HCT116 (cell line): Measurements from ENCODE around the gene RHBDD3. TPM values are rescaled to one million over a fixed set of nuclear protein-coding genes. Genes with fewer than 3 reads are reported as not detected.

Source experiments
- ATAC-seq: fragments of 200-7000 bp; cut with Tn5 transposase; 2 replicates; pipeline ENCODE4 v1.9.1; 2020; ENCODE audit warnings: mild to moderate bottlenecking, moderate library complexity
- BruUV-seq: library from RNA; stranded (reverse); fragments of 400-500 nt; replicated peaks from 2 replicates; lab custom pipeline; 2021; lab: Mats Ljungman, UMichigan
- CTCF ChIA-PET: fragments of 300-600 bp; sonication (Branson Sonifier 250); formaldehyde crosslinking; loops from one replicate; lab custom pipeline; 2021; ENCODE audit warnings: antibody characterized with exemption; lab: Charles Lee
- POLR2A ChIA-PET: fragments of 300-600, 350-600 bp; sonication (Branson Sonifier 250); formaldehyde crosslinking; loops from one replicate; lab custom pipeline; 2021; ENCODE audit warnings: antibody characterized with exemption; lab: Charles Lee
- RAD21 ChIA-PET, 2 experiments: fragments of 300-600 bp; sonication (Branson Sonifier 250); formaldehyde crosslinking; loops; one replicate each; lab custom pipeline; 2023; ENCODE audit warnings: low total read pairs in 2 of 2; ENCODE audit not compliant: uncharacterized antibody in 2 of 2, unreplicated experiment in 2 of 2, low non-redundant PET in 1 of 2; lab: Charles Lee
- DNase-seq: peaks from one replicate; pipeline ENCODE4 v3.0.0-alpha.2; 2010; ENCODE audit warnings: low read depth, low spot score
- H2AFZ ChIP-seq: fragments of 200-600 bp; shearing (Covaris generic), sonication (generic); 2 replicates; pipeline ENCODE4 v1.6.1; 2017; ENCODE audit warnings: low read depth, mixed run types, mixed read lengths, antibody characterized with exemption, low read length; ENCODE audit not compliant: poor library complexity, severe bottlenecking
- H3K27ac ChIP-seq: 2 replicates; pipeline ENCODE4 v1.5.1; 2012; ENCODE audit warnings: low read depth, low read length
- H3K27me3 ChIP-seq: fragments of 200-600 bp; sonication (generic); 2 replicates; pipeline ENCODE4 v1.6.1; 2016; ENCODE audit warnings: mixed run types, low read length, mixed read lengths; ENCODE audit not compliant: insufficient read depth
- H3K36me3 ChIP-seq, 2 experiments: fragments of 200-500 bp in 1 of 2; fragments of 200-600 bp in 1 of 2; sonication (Bioruptor generic) in 1 of 2; sonication (generic) in 1 of 2; 2 replicates each; pipeline versions ENCODE4 v1.5.1 to v1.6.1; 2014 to 2016; ENCODE audit warnings: low read length in 2 of 2, inconsistent platforms in 1 of 2, mixed read lengths in 1 of 2, mixed run types in 1 of 2; ENCODE audit not compliant: insufficient read depth in 2 of 2, control insufficient read depth in 1 of 2
- H3K4me1 ChIP-seq, 2 experiments: fragments of 200-600 bp in 1 of 2; sonication (generic) in 1 of 2; 2 replicates each; pipeline versions ENCODE4 v1.5.1 to v1.6.1; 2012 to 2017; ENCODE audit warnings: low read length in 2 of 2, inconsistent platforms in 1 of 2, mild to moderate bottlenecking in 1 of 2, mixed read lengths in 1 of 2, mixed run types in 1 of 2, moderate library complexity in 1 of 2; ENCODE audit not compliant: insufficient read depth in 2 of 2, control insufficient read depth in 1 of 2
- H3K4me2 ChIP-seq: fragments of 200-600 bp; sonication (generic); 2 replicates; pipeline ENCODE4 v1.6.1; 2017; ENCODE audit warnings: mixed run types, low read length, mixed read lengths
- H3K4me3 ChIP-seq, 2 experiments: fragments of 200-600 bp in 1 of 2; sonication (generic) in 1 of 2; replicated peaks in 1 of 2; 2 replicates each; pipeline ENCODE4 v1.5.1; 2011 to 2016; ENCODE audit warnings: low read length in 2 of 2, control low read depth in 1 of 2, low read depth in 1 of 2, mild to moderate bottlenecking in 1 of 2, mixed read lengths in 1 of 2, mixed run types in 1 of 2
- H3K79me2 ChIP-seq: fragments of 200-600 bp; sonication (generic); 2 replicates; pipeline ENCODE4 v1.6.1; 2017; ENCODE audit warnings: mild to moderate bottlenecking, mixed run types, low read length, moderate library complexity, mixed read lengths; ENCODE audit not compliant: insufficient read depth
- H3K9ac ChIP-seq: fragments of 200-600 bp; sonication (generic); 2 replicates; pipeline ENCODE4 v1.6.1; 2016; ENCODE audit warnings: low read length, mixed read lengths
- H3K9me2 ChIP-seq: fragments of 200-600 bp; sonication (generic), shearing (Covaris generic); 2 replicates; pipeline ENCODE4 v1.6.1; 2017; ENCODE audit warnings: mixed run types, mild to moderate bottlenecking, moderate library complexity; ENCODE audit not compliant: insufficient read depth
- H3K9me3 ChIP-seq, 2 experiments: fragments of 200-500 bp in 1 of 2; fragments of 200-600 bp in 1 of 2; sonication (Bioruptor generic) in 1 of 2; sonication (generic) in 1 of 2; 2 replicates each; pipeline ENCODE4 v1.6.1; 2014 to 2017; ENCODE audit warnings: low read length in 2 of 2, mixed read lengths in 2 of 2, inconsistent platforms in 1 of 2, low read depth in 1 of 2, mild to moderate bottlenecking in 1 of 2, mixed run types in 1 of 2, moderate library complexity in 1 of 2; ENCODE audit not compliant: control insufficient read depth in 1 of 2, insufficient read depth in 1 of 2
- H4K20me1 ChIP-seq: fragments of 200-600 bp; sonication (generic), shearing (Covaris generic); 2 replicates; pipeline ENCODE4 v1.6.1; 2017; ENCODE audit warnings: mixed run types, mild to moderate bottlenecking, moderate library complexity; ENCODE audit not compliant: insufficient read depth
- CBX3 ChIP-seq: IDR thresholded peaks from 2 replicates; pipeline ENCODE4 v1.6.1; 2012; ENCODE audit warnings: low read depth
- EZH2 ChIP-seq: fragments of 200-600 bp; sonication (generic); IDR thresholded peaks from 2 replicates; pipeline ENCODE4 v1.6.1; 2017; ENCODE audit warnings: antibody characterized with exemption, mixed run types
- FOSL1 ChIP-seq: IDR thresholded peaks from 2 replicates; pipeline ENCODE4 v1.6.1; 2012; ENCODE audit warnings: low read depth
- POLR2A ChIP-seq: IDR thresholded peaks from 2 replicates; pipeline ENCODE4 v1.7.0; 2011; ENCODE audit warnings: borderline replicate concordance; ENCODE audit not compliant: insufficient read depth, insufficient read length; ENCODE audit errors: extremely low read depth
- RAD21 ChIP-seq: IDR thresholded peaks from 2 replicates; pipeline ENCODE4 v1.6.1; 2012; ENCODE audit warnings: low read depth, mild to moderate bottlenecking
- SIN3A ChIP-seq: IDR thresholded peaks from 2 replicates; pipeline ENCODE4 v1.6.1; 2012; ENCODE audit warnings: low read depth
- SP1 ChIP-seq: IDR thresholded peaks from 2 replicates; pipeline ENCODE4 v1.6.1; 2012; ENCODE audit warnings: low read depth
- SRF ChIP-seq: IDR thresholded peaks from 2 replicates; pipeline ENCODE4 v1.6.1; 2012; ENCODE audit warnings: low read depth
- TCF7L2 ChIP-seq: IDR thresholded peaks from 2 replicates; pipeline ENCODE4 v1.7.0; 2011; ENCODE audit warnings: borderline replicate concordance, inconsistent platforms; ENCODE audit not compliant: insufficient read depth, insufficient read length; ENCODE audit errors: extremely low read depth
- YY1 ChIP-seq: IDR thresholded peaks from 2 replicates; pipeline ENCODE4 v1.6.1; 2011; ENCODE audit warnings: low read length, low read depth, moderate library complexity, mild to moderate bottlenecking; ENCODE audit not compliant: insufficient replicate concordance; ENCODE audit errors: extremely low read depth
- ZNF274 ChIP-seq: fragments of 200-500 bp; sonication (Bioruptor generic); IDR thresholded peaks from 2 replicates; pipeline ENCODE4 v1.6.1; 2014; ENCODE audit warnings: mild to moderate bottlenecking, low read depth, low read length, inconsistent platforms
- intact Hi-C: fragments of 100-400 bp; cut with micrococcal nuclease; formaldehyde crosslinking; loops from 2 replicates; pipeline ENCODE4 v1.10.0; 2022
- total RNA-seq: library from RNA; stranded (reverse); gene quantifications from one replicate; pipeline ENCODE4 v1.2.1, GENCODE V29; 2021; ENCODE audit not compliant: unreplicated experiment
- TF ChIP-seq, protein P1 (sequence below): IDR thresholded peaks from 2 replicates; pipeline ENCODE4 v1.6.1; 2012
- TF ChIP-seq, protein P2 (sequence below): IDR thresholded peaks from 2 replicates; pipeline ENCODE4 v1.6.1; 2012
- TF ChIP-seq, protein P3 (sequence below), 3 experiments: fragments of 200-600 bp in 1 of 3; sonication (generic) in 1 of 3; IDR thresholded peaks in 2 of 3; conservative IDR thresholded peaks in 1 of 3; 2 replicates each; pipeline ENCODE4 v1.5.1; 2012 to 2017; ENCODE audit warnings: low read depth in 2 of 3, low read length in 2 of 3, antibody characterized with exemption in 1 of 3, borderline replicate concordance in 1 of 3, control low read depth in 1 of 3, mild to moderate bottlenecking in 1 of 3, mixed read lengths in 1 of 3, mixed run types in 1 of 3, moderate library complexity in 1 of 3; ENCODE audit not compliant: insufficient read depth in 1 of 3
- TF ChIP-seq, protein P4 (sequence below): IDR thresholded peaks from 2 replicates; pipeline ENCODE4 v1.6.1; 2012; ENCODE audit warnings: low read depth
- TF ChIP-seq, protein P5 (sequence below): IDR thresholded peaks from 2 replicates; pipeline ENCODE4 v1.6.1; 2011; ENCODE audit warnings: mild to moderate bottlenecking, low read length, moderate library complexity; ENCODE audit not compliant: insufficient replicate concordance; ENCODE audit errors: extremely low read depth

RHBDD3 gene
- total RNA-seq, 1 experiment from 2014 or later: 30.2 TPM

DNA sequence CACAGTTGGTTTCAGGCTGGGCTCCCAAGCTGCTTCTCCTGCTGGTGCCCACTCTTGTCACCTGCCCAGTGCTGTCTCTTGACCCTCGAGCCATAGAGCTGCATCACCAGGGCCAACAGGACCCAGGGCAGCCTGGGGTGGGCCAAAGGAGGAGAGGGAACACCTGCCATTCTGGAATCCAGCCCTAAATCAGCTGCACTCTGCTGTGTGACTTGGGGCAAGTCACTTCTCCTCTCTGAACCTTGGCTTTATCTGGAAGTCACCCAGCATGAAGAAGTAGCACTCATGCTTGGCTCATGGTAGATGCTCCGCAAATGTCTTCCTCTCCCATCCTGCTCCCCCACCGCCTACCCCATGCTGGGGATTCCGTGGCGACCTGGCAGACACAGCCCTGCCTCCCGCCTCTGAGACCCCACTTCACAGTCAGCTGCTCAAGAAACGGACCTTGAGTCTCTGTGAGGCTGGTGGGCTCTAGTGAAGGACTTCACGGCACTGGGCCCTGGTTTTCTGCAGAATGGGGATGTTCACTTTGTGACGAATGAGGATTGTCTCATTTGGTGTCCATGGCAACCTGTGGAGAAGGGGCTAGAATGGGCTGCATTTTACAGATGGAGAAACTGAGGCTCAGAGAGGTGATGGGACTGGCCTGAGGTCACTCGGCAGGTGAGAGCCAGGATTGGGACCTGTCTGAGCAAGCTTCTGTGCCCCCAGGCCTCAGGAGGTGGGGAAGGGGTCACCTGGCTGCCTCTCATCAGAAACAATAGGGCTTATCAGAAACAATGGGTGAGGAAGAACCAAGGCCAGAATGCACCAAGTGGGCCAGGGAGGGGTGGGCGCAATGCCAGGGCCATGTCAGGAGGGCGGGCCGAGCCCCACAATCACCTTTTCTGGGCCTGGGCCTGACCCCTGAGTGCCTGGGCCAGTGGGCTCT lies 49.7 kb downstream of the RHBDD3 start:
- ChIA-PET CTCF (no interaction called here), POLR2A (no interaction called here), RAD21 (no interaction called here)
- Histone ChIP-seq H3K9me2 (no peaks in the 10 kb centered on the region), H3K9me3 (no peaks in the 10 kb centered on the region), H3K27ac (no peak overlapping the region), H2AFZ (no peak overlapping the region), H3K36me3 (no peaks in the 10 kb centered on the region), H3K27me3 (no peaks in the 10 kb centered on the region), H3K9ac (no peak overlapping the region), H4K20me1 (no peaks in the 10 kb centered on the region), H3K4me3 (no peak overlapping the region), H3K79me2 (no peaks in the 10 kb centered on the region), H3K4me1 (no peaks in the 10 kb centered on the region), H3K4me2 (no peak overlapping the region)
- TF ChIP-seq, protein P1, sequence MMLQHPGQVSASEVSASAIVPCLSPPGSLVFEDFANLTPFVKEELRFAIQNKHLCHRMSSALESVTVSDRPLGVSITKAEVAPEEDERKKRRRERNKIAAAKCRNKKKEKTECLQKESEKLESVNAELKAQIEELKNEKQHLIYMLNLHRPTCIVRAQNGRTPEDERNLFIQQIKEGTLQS: no peak
- no peak for TF ChIP-seq EZH2
- TF ChIP-seq CBX3: no peak
- TF ChIP-seq, protein P2, sequence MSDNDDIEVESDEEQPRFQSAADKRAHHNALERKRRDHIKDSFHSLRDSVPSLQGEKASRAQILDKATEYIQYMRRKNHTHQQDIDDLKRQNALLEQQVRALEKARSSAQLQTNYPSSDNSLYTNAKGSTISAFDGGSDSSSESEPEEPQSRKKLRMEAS: no peak
- no peak for TF ChIP-seq POLR2A
- no peak for TF ChIP-seq SRF
- TF ChIP-seq RAD21: no peak
- TF ChIP-seq, protein P3, sequence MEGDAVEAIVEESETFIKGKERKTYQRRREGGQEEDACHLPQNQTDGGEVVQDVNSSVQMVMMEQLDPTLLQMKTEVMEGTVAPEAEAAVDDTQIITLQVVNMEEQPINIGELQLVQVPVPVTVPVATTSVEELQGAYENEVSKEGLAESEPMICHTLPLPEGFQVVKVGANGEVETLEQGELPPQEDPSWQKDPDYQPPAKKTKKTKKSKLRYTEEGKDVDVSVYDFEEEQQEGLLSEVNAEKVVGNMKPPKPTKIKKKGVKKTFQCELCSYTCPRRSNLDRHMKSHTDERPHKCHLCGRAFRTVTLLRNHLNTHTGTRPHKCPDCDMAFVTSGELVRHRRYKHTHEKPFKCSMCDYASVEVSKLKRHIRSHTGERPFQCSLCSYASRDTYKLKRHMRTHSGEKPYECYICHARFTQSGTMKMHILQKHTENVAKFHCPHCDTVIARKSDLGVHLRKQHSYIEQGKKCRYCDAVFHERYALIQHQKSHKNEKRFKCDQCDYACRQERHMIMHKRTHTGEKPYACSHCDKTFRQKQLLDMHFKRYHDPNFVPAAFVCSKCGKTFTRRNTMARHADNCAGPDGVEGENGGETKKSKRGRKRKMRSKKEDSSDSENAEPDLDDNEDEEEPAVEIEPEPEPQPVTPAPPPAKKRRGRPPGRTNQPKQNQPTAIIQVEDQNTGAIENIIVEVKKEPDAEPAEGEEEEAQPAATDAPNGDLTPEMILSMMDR (IDR thresholded peaks at IDR 0.05 in 2 of 3, conservative IDR thresholded peaks at IDR 0.05 in 1 of 3; ENCODE audit: borderline replicate concordance in 1 of 3, insufficient read depth in 1 of 3, low read depth in 2 of 3, low read length in 2 of 3): no peak
- TF ChIP-seq SIN3A: no peak
- TF ChIP-seq YY1: no peak
- no peak for TF ChIP-seq FOSL1
- TF ChIP-seq TCF7L2: no peak
- no peak for TF ChIP-seq SP1
- TF ChIP-seq ZNF274: no peak
- TF ChIP-seq, protein P4, sequence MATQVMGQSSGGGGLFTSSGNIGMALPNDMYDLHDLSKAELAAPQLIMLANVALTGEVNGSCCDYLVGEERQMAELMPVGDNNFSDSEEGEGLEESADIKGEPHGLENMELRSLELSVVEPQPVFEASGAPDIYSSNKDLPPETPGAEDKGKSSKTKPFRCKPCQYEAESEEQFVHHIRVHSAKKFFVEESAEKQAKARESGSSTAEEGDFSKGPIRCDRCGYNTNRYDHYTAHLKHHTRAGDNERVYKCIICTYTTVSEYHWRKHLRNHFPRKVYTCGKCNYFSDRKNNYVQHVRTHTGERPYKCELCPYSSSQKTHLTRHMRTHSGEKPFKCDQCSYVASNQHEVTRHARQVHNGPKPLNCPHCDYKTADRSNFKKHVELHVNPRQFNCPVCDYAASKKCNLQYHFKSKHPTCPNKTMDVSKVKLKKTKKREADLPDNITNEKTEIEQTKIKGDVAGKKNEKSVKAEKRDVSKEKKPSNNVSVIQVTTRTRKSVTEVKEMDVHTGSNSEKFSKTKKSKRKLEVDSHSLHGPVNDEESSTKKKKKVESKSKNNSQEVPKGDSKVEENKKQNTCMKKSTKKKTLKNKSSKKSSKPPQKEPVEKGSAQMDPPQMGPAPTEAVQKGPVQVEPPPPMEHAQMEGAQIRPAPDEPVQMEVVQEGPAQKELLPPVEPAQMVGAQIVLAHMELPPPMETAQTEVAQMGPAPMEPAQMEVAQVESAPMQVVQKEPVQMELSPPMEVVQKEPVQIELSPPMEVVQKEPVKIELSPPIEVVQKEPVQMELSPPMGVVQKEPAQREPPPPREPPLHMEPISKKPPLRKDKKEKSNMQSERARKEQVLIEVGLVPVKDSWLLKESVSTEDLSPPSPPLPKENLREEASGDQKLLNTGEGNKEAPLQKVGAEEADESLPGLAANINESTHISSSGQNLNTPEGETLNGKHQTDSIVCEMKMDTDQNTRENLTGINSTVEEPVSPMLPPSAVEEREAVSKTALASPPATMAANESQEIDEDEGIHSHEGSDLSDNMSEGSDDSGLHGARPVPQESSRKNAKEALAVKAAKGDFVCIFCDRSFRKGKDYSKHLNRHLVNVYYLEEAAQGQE: no peak
- TF ChIP-seq, protein P5, sequence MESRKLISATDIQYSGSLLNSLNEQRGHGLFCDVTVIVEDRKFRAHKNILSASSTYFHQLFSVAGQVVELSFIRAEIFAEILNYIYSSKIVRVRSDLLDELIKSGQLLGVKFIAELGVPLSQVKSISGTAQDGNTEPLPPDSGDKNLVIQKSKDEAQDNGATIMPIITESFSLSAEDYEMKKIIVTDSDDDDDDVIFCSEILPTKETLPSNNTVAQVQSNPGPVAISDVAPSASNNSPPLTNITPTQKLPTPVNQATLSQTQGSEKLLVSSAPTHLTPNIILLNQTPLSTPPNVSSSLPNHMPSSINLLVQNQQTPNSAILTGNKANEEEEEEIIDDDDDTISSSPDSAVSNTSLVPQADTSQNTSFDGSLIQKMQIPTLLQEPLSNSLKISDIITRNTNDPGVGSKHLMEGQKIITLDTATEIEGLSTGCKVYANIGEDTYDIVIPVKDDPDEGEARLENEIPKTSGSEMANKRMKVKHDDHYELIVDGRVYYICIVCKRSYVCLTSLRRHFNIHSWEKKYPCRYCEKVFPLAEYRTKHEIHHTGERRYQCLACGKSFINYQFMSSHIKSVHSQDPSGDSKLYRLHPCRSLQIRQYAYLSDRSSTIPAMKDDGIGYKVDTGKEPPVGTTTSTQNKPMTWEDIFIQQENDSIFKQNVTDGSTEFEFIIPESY: no peak
- intact Hi-C loops: no loop called here
- ATAC-seq (no peak), DNase-seq (no peak)
- BruUV-seq: no TSS peak
